AG04449 (cell line): Measurements from ENCODE around the gene IGSF9.

Source experiments
- CTCF ChIA-PET: fragments of 350-600 bp; formaldehyde crosslinking; extraction: SDS; loops from one replicate; lab custom pipeline; 2021; ENCODE audit warnings: antibody characterized with exemption; lab: Yijun Ruan, JAX
- POLR2A ChIA-PET: fragments of 400-600, 350-600 bp; formaldehyde crosslinking; extraction: SDS; loops from one replicate; lab custom pipeline; 2020; ENCODE audit warnings: antibody characterized with exemption, inconsistent platforms; lab: Yijun Ruan, JAX
- DNase-seq: peaks from one replicate; pipeline ENCODE4 v3.0.0-alpha.2; 2010; ENCODE audit warnings: low read depth, low spot score
- H3K4me3 ChIP-seq: 2 replicates; pipeline ENCODE4 v1.5.1; 2011; ENCODE audit warnings: low read depth, mild to moderate bottlenecking, control low read depth, low read length
- CTCF ChIP-seq: IDR thresholded peaks from one replicate; pipeline ENCODE4 v1.5.1; 2011; ENCODE audit warnings: mild to moderate bottlenecking, moderate library complexity, low read length, control low read depth, inconsistent platforms; ENCODE audit not compliant: insufficient read depth; ENCODE audit errors: missing control alignments

Gene IGSF9

GRCh38 chr1:159897962-159898361, 47.5 kb downstream of the IGSF9 start:
- DNase-seq: no peak
- CTCF ChIA-PET: interaction anchor here (1.2 to 15.3 kb wide), 5 partner anchors 19 to 119 kb away, joined by 3 to 1007 read pairs (median 201); partner anchors contain the start of genes DUSP23 and FCRL6
- no peak overlapping the region for H3K4me3 ChIP-seq
- no peak for TF ChIP-seq CTCF
- POLR2A ChIA-PET: no interaction called here

DNA sequence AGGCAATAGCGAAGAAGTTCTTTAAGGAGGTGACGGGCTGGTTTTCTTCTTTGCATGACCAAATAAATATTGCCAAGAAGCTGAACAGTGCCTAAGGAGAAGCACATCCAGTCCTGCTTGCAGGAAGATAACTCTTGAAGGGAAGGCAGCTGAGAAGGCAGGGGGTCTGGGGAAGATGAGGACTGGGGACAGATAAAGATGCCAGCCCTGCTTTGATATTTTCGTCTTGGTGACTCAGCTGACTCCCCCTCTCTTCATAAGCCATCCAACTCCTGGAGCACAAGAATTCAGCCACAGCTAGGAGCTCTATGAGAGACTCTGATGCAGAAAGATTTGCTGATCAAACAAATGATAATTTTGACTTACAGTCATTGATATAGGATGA, 48.9 kb downstream of the IGSF9 start:
- POLR2A ChIA-PET: interaction anchor here (0.8 kb wide), 1 partner anchor 29 kb away, joined by 5 read pairs; the partner anchor contains the start of gene TAGLN2
- DNase-seq: no peak
- H3K4me3 ChIP-seq: no peak overlapping the region
- CTCF ChIA-PET: interaction anchor here (1.0 to 15.3 kb wide), 9 partner anchors 16 to 763 kb away, joined by 3 to 1007 read pairs (median 4); partner anchors contain the start of genes DUSP23, FCRL6 and SLAMF8
- TF ChIP-seq CTCF: no peak

- TF ChIP-seq CTCF: no peak
- POLR2A ChIA-PET: interaction anchor here (0.8 kb wide), 1 partner anchor 29 kb away, joined by 5 read pairs; the partner anchor contains the start of gene TAGLN2
- H3K4me3 ChIP-seq: no peak overlapping the region
- CTCF ChIA-PET: interaction anchor here (1.0 to 15.3 kb wide), 11 partner anchors 16 to 763 kb away, joined by 3 to 1007 read pairs (median 33); partner anchors contain the start of genes DUSP23, FCRL6, SLAMF8 and TAGLN2
- no peak for DNase-seq
Observed at GRCh38 chr1:159895836-159896545, 49.4 kb downstream of the IGSF9 start.

GRCh38 chr1:159895286-159895685, 50.1 kb downstream of the IGSF9 start:
- no peak for TF ChIP-seq CTCF
- no peak for DNase-seq
- ChIA-PET CTCF (interaction anchor here (1.0 to 15.3 kb wide), 11 partner anchors 13 to 734 kb away, joined by 3 to 1007 read pairs (median 57); partner anchors contain the start of genes DUSP23, FCRL6, SLAMF8 and TAGLN2), POLR2A (interaction anchor here (1.0 kb wide), 1 partner anchor 30 kb away, joined by 4 read pairs; the partner anchor contains the start of gene TAGLN2)
- H3K4me3 ChIP-seq: no peak overlapping the region

- TF ChIP-seq CTCF: no peak
- CTCF ChIA-PET: interaction anchor here (0.6 to 15.3 kb wide), 26 partner anchors 8 to 732 kb away, joined by 3 to 1007 read pairs (median 9); partner anchors contain the start of genes DUSP23, FCRL6, SLAMF8 and TAGLN2
- H3K4me3 ChIP-seq: no peak overlapping the region
- POLR2A ChIA-PET: interaction anchor here (1.0 kb wide), 1 partner anchor 11 kb away, joined by 3 read pairs; no protein-coding TSS in a partner anchor
- DNase-seq: no peak
Observed at GRCh38 chr1:159892944-159893343, 52.5 kb downstream of the IGSF9 start.
